Stimulated activated CD8-positive, alpha-beta memory T cell treated with anti-CD3 and anti-CD28 coated beads, Interleukin-7, amount 100 ng/mL, for 24 hours (primary cell): Measurements from ENCODE around the gene TRIM66.
"Not testable (repeated sequence)": the region's sequence is repeated elsewhere in the genome, so short reads cannot be mapped to it uniquely, and the experiment has no call there.

Experiments used
- DNase-seq: peaks from one replicate; pipeline ENCODE4 v3.0.0-alpha.2; 2020; ENCODE audit warnings: low read depth

The TRIM66 gene

DNA sequence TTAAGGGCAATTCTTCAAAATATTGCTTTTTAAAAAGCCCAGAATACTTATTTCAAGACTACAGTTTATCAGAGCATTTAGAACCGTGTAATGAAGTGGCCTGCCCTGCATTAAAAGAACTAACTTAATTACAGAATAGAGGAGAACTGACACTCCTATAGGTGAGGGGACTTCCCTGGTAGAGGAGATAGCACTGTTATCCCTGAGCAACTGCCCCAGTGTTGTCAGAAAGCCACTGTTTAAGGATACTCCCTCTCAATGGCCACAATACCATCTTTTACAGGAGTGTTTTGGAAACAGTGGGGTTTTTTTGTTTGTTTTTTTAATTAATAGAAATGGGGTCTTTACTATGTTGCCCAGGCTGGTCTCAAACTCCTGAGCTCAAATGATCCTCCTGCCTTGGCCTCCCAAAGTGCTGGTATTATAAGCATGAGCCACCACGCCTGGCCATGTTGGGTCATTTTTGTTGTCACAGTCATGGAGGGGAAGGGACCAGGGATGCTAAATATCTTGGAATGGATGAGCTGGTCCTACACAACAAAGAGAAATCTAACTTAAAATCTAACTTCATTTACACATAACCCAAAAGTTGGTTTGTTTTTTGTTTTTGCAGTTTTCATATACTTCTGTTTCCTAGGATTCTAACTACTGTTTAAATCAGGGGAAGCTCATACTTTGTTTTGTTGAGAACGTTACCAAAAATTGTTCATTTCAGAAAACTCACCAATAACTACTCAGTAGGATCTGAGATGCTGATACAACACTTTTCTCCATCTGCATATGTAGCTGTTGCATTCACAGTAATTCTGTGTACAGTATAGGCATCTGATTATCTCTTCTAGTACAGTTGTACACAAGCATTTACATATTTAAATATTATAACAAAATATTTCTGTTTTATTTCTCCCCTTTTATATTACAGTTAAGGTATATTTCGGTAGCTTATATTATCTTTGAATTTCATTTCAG is 8.2 kb upstream of the TRIM66 start:
- no peak for DNase-seq

DNA sequence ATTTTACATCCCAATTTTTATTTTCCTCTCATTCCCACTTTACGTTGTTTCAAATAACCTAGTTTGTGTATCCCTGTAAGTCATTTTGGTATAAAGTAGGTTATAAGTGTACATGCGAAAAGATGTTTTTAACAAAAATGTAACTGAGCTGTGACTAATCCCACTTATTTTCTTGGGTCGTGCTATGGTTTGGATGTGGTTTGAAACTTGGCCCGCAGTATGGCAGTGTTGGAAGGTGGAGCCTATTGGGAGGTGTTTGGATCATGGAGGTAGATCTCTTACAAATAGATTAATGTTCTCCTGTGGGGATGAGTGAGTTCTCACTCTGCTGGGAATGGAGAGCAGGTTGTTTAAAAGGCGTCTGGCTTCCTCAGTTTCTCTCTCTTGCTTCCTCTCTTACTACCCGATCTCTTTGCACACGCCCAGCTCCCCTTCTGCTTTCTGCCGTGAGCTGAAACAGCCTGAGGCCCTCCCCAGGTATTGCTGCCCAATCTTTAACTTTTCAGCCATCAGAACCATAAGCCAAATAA is 7.3 kb upstream of the TRIM66 start:
- no peak for DNase-seq

DNA sequence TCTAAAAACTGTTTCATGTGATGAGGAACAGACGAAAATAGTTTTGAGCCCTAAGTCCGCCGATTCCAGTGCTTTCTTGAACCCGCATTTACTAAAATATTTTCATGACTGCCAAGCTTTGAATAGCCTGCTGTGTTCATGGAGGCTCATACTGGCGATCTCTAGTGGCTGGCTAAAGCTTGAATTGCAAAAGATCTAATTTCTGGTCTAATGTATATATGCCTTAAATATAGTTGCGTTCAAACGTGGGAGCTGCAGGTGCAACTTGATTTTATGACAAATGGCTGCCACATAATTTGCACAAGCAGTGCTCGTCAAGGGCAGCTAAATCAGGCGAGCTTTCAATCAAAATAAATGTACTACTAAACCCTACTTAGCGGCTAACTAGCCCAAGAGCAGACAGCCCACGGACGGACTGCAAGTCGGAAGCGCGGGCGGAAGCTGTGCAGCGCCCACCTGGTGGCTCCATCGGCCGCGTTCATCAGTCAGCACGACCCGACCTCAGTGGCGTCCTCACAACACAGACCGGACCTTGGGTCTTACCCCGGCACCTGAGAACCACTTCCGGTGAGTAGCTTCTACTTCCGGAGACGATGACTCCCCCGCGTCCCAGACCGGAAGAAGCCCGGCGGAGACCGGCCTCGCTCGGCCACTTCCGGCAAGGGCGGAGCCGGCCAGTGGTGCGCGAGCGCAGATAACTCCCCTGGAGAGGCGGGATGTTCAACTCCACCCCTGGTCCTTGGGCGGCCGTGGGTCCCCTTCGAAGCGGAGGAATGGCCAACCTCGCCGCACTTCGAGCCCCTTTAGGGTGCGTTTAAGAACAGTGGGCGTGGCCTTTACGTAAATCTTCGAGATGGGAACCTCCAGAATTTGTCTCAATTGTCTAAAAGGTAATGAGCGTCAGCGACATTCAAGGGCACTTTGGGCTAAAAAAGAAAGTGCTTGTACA is 6.2 kb upstream of the TRIM66 start:
- DNase-seq = peak; percentile 81

DNA sequence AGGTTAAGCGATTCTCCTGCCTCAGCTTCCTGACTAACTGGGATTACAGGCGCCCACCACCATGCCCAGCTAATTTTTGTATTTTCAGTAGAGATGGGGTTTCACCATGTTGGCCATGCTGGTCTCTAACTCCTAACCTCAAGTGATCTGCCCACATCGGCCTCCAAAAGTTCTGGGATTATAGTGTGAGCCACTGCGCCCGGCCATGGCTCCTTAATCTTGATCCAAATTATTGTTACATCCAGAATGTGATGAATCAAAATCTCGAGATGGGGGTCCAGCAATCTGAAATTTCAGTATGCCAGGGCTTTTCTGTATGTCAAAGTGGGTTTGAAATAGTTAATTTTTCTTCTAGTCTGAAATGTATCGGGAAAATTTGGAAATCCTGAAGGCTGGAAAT is 3.9 kb upstream of the TRIM66 start:
- DNase-seq = no peak

DNA sequence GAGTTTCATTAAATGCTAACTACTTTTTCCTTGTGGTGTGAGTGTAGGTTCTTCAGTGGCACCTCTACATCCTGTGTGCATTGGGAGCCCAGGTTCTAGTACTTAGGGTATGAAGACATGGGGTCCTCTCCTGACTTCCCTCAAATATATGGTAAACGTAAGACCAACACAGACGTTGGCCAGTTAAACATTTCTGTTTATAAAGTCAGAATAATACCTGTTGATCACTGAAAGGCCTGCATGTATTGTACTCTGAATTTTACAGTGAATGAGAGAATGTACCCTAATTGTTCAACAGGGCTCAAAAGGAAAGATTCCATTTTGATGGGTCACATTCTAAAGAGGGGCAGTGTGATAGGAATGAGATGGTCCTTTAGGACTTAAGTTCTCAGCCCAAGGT is 3.4 kb upstream of the TRIM66 start:
- no peak for DNase-seq

DNA sequence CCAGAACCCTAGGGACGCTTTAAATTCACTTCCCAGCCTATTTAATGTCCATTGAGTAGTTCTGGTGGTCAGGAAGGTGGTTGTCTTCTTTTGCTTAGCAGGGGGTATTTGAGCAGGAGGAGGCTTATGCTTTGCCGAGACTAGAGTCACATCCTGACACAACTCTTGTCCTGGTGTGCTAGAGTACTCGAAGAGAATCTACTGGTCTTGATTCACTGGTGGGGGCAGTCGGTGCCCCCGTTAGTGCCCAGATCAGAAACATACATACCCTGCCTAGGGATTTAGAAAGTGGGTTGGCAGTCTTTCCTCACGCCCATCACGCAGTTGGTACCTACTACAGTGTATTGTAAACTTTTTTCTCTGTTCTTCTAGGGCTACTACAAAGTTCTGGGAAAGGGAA is 2.8 kb upstream of the TRIM66 start:
- DNase-seq = no peak

DNA sequence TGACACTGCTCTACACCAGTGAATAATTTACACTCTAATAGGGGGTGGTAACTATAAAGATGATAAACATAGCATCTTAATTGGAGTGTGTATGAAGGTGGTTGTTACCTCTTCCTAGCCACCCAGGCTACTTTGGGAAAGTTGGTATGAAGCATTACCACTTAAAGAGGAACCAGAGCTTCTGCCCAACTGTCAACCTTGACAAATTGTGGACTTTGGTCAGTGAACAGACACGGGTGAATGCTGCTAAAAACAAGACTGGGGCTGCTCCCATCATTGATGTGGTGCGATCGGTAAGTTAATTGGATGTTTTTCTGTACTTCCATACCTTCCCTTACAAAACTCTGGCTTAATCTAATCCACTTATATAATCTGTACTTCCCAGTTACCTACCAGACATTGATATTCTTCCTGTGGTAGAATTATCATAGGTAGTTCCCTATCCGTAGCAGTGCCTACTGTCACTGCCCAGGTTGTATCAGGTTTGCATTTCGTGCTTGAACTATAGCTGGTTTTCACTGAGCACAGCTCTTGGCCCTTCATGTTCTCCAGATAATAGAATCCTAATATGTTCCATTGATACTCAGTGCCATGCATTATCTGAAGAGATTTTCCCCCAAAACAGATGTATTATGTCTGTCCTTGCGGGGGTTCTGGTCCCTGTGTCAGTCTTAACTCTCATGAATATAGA is 2.3 kb upstream of the TRIM66 start:
- DNase-seq = no peak

DNA sequence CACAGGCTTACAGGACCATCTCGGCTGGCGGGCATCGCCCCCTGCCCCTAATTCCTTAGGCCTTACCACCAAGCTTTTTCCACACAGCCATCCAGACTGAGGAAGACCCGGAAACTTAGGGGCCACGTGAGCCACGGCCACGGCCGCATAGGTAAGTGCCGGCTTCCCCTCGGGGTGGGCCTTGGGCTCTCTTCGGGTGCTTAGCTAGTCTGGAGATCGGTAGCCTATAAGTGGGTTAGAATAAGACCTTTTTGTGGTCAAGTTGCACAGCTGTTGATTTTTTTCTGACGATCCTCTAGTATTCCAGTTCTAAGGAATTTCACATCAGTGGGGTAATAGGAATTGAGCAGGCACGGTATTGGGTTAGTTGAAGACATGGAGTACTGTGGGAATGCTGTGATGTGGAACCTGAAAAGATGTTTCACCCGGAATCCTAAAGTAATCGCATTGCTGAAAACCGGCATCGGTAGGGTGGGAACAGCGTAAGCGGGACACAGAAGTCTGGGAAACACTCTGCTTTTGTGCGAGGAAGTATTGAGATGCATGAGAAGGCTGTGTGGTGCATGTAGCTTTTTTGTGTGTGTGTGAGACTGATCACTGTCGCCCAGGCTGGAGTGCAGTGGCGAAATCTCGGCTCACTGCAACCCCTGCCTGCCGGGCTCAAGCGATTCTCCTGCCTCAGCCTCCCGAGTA is 796 bp upstream of the TRIM66 start:
- DNase-seq = no peak

DNA sequence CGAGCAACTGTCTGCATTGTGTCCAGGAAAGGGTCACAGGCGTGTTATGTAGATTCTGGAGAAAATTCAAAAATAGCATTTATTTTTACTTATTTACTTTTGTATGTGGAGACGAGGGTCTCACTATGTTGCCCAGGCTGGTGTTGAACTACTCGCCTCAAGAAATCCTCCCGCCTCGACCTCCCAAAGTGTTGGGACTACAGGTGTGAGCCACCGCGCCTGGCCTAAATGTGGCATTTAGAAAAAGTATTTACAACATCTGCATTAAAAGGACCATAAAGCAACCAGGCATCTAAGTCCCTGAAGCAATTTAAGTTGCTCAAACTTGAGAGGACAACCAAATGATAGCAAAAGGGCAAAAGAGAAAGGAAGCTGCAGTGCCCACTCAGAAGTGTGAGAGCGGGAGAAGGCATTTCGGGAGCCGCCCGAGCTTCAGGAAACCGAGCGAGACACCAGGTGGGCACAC is 595 bp downstream of the TRIM66 start:
- DNase-seq = no peak

DNA sequence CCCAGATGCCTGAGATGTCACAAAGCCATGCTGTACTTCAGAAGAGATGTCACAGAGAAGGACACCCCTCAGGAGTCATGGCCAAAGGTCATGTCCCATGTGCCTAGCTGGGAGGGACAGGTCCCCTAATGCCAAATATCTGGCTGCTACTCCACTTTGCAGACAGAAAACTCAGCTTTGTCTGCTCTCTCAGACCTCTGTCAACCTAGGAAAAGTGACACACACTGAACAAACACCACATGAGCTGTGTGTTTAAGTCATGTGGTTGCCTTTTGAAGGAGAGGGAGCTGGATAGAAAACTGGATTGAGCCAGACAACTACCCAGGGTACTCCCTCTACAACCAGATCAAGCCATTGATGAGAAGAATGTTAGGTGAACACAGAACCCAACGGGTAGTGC is 3.5 kb downstream of the TRIM66 start:
- DNase-seq = no peak

DNA sequence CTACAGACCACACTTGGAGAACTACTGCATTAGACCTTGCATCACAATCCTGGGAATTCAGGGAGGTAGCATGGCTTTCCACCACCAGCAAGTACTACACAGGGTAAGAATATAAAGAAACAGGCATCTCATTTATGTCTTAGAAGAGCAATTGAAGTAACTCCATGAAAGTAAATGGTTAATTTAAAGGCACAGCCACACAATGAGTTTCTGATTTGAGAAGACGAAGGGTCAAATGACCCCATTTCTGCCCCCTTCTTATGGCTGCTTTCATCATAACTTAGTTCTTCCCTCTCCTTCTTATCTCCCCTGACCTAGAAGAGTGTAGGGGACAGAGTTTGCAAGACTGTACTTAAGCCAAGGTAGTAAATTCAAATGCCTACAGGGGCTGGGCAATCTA is 6.0 kb downstream of the TRIM66 start:
- DNase-seq = no peak

DNA sequence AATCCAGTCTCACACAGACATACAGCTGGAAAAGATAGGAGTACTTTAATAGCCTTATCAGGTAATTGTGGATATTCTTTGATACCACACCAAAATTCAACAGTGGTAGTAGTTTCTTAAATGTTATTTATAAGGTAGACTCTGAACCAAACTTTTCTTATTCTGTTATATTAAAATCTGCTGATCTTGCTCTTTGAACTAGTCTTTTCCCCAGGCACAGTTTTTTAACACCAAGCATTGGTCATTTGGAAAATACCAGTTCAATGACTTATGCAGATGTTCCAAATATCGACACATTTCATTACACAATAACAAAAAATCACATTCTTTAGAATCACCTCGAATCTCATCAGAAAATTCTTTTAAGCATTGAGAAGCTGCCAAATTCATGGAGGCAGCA is 7.6 kb downstream of the TRIM66 start:
- no peak for DNase-seq

DNA sequence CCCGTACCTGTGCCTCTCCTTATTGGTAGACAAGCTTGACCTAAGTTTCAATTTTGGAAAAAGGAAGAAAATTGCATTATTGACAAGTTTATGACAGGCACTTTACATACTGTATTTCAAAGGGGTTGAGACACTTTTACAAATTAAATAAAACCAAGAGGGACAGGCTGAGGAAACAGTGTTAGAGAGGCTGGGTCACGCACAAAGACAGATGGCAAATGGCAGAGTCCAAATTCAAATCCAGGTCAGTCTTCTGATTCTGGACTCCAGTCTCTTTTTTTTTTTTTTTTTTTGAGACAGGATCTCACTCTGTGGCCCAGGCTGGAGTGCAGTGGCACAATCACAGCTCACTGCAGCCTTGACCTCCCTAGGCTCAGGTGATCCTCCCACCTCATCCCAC is 10.1 kb downstream of the TRIM66 start:
- DNase-seq = no peak

DNA sequence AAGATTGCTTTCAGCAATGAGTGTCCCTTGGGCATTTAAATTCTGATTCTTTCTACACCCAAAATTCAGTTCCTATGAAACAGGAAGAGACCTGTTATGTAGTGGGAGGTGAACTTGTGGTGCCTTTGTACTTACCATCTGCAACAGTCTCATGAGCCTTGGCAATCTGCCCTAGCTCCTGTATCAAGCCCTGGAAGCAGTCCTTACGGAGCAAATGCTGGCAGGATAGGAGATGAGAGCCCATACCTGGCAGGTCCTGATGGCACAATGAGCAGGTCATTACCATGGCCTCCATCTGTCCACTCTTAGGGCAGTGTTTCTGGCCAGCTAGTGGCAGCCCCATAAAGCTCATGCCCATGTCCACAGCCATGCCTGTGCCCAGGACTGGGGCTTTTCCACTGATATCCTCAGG is 10.8 kb downstream of the TRIM66 start:
- DNase-seq = no peak

DNA sequence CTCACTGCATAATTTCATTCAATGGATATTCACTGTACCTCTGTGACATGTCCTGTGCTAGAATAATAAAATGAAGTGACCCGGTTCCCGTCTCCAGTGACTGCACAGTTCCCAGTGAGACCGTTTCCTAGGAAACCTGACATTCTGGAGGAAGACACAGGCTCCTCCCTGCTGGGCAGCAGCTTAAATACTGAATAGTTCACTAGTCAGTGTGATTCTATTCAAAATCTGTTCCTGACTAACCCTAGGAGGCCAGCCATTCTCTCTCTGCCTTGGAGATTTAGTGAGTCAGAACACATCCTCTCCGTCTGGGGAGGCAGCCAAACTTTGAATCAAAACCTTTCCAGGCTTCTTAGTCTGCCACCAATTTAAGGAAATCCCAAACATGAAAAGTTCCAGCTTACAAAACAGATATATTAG is 11.3 kb downstream of the TRIM66 start:
- DNase-seq = no peak

DNA sequence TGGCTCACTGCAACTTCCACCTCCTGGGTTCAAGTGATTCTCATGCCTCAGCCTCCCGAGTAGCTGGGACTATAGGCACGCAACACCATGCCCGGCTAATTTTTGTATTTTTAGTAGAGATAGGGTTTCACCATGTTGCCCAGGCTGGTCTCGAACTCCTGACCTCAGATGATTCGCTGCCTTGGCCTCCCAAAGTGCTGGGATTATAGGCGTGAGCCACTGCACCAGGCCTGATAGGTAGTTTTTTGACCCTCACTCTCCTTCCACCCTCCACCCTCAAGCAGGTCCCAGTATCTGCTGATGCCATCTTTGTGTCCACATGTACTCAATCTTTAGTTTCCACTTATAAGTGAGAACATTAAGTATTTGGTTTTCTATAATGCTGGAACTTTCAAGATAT is 12.4 kb downstream of the TRIM66 start:
- DNase-seq = not testable (repeated sequence)

DNA sequence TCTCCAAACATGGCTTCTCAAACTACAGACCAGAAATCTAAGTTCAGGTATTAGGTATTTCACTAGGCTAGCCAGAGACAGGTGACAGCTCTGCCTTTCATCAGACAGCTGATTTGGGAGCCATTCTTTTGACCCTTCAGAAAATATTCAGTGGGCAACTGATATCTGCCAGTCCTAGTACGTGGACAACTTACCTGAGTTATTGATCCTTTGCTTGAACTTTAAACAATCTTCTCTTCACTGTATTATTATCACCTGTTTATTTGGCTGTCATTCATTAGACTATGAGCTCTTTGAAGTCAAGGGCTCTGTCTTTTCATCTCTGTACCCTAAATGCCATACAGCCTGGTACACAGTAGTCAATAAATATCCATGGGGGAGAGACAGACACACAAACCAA is 17.2 kb downstream of the TRIM66 start:
- DNase-seq = no peak

DNA sequence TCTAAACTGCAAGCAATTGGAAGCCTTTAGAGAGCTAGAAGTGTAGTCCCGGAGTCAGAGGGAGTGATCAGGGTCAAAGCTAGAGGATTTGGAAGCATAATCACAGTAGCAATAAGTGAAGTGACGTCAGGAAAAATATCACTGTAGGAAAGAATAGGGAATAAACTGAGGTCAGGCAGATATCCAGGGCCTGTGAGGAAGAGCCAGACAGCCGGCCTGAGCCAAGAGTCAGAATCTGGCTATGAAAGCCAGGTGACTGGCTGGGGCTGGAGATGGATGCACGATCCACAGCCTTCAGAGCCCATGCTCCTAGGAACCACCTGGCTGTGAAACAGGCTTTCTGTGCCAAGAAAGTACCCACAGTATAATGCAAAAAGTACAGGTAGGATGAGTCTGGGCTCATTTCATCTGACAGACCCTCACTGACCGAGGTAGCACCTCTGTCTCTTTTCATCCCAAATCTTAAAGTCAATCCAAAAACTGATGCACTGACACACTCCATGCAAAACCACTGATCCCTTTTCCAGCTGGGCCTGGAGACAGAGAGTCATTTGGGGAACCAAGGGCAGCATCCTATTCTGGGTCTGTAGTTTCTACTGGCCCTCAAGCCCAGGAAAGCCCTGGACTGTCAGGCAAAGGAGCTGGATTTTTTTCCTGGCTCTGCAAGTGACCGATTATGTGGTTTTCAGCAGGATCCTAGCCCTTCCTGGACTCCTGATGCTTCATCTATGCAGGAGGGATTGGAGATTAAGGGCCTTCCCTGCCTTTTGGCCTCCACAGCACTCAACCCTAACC is 21.3 kb downstream of the TRIM66 start:
- DNase-seq = no peak

DNA sequence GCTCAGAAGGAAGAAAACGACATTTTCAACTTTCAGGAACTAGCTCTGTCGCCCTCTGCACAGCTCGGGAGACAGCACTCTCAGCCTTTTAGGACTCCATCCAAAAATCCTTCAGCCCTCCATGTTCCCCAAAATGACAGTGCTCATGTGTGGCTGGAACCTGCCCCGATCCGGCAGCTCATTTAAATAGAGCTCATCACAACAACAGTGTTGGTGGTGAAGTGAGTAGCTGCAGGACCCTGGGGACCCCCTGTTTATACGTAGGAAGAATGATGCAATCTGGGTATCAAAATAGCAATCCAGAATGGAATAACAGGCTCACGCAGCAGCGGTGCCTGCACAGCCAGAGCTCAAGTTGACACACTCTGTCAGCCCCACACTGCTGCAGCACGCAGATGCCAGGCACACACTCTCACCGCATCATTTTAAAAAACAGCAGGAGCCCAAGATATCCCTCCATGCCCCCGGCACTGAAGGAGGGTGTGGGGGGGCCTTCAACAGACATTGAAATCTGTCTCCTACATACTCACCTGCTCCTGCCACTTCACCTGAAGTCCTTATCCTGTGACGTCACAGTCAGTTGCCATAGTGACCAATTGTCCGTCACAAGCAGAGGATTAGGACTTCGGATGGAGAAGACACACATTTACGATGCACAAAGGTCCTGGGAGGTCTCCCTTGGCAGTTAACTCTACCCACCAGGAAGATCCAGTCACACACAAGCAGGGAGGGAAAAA is 24.0 kb downstream of the TRIM66 start:
- DNase-seq = no peak

DNA sequence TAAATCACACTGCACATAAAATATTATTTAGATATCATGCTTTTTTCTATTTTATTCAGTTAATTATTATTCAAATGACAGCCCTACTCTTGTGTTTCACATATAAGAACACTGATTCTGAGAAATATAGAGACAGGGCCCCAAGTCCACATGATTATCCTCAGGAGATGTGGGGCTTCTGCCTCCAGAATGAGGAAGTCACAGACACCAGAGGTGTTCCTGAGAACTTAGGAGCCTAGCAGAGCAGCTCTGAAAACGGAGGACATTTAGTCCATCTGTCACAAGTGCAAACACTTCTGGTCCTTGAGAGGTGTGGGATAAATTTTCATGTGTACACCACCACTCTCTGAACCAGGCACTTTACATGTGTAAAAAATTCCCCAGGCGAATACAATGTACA is 26.2 kb downstream of the TRIM66 start:
- DNase-seq = no peak
